Measurements from ENCODE around the gene FAM9C.

The FAM9C gene

GRCh38 chrX:13001097-13001496 lies 43.3 kb downstream of the FAM9C start:
- Mint-ChIP-seq H3K9me3 (no peaks in the 10 kb centered on the region), H3K27me3 (no peaks in the 10 kb centered on the region), H3K36me3 (ENCODE audit: insufficient read depth) (no peaks in the 10 kb centered on the region), H3K27ac (peak overlapping the region; percentile 92 to 95), H3K4me1 (ENCODE audit: low read depth in 2 of 2) (peaks cover 32 to 48% of the 10 kb centered on the region in 2 donors), H3K4me3 (peak overlapping the region in 1 of 2 donors; percentile 73)
- ATAC-seq (replicated peaks) (no peak), DNase-seq (no peak)

- peaks cover 27 to 43% of the 10 kb centered on the region in 2 donors for H3K4me1 Mint-ChIP-seq (ENCODE audit: low read depth in 2 of 2)
- peak; percentile 61 for ATAC-seq (replicated peaks)
- no peaks in the 10 kb centered on the region for H3K27me3 Mint-ChIP-seq
These were observed 44.1 kb downstream of the FAM9C start for GRCh38 chrX:13000301-13000811.

GRCh38 chrX:12999422-12999821 lies 45.0 kb downstream of the FAM9C start:
- Mint-ChIP-seq H3K9me3 (no peaks in the 10 kb centered on the region), H3K27ac (peak overlapping the region; percentile 92 to 95), H3K4me3 (peak overlapping the region; percentile 62 to 73), H3K27me3 (no peaks in the 10 kb centered on the region), H3K36me3 (ENCODE audit: insufficient read depth) (no peaks in the 10 kb centered on the region), H3K4me1 (ENCODE audit: low read depth in 2 of 2) (peaks cover 23 to 37% of the 10 kb centered on the region in 2 donors)
- no peak for DNase-seq
- ATAC-seq (replicated peaks) = peak; percentile 76

More at GRCh38 chrX:13000301-13000811, 44.1 kb downstream of the FAM9C start:
- Mint-ChIP-seq H3K36me3 (ENCODE audit: insufficient read depth) (no peaks in the 10 kb centered on the region), H3K9me3 (no peaks in the 10 kb centered on the region), H3K4me3 (peak overlapping the region; percentile 62 to 73), H3K27ac (peak overlapping the region; percentile 92 to 95)
- DNase-seq = no peak

GRCh38 chrX:12997906-12998687 lies 46.3 kb downstream of the FAM9C start:
- Mint-ChIP-seq H3K4me3 (peak overlapping the region; percentile 53 to 68), H3K4me1 (ENCODE audit: low read depth in 2 of 2) (peaks cover 23 to 37% of the 10 kb centered on the region in 2 donors), H3K36me3 (ENCODE audit: insufficient read depth) (no peaks in the 10 kb centered on the region), H3K9me3 (no peaks in the 10 kb centered on the region), H3K27ac (peak overlapping the region; percentile 92 to 95), H3K27me3 (no peaks in the 10 kb centered on the region)
- ATAC-seq (replicated peaks) (no peak), DNase-seq (no peak)

- no peak overlapping the region for H3K4me3 Mint-ChIP-seq
- H3K27ac Mint-ChIP-seq = peak overlapping the region; percentile 60 to 95
- no peak for ATAC-seq (replicated peaks)
- DNase-seq = no peak
- no peaks in the 10 kb centered on the region for H3K27me3 Mint-ChIP-seq
- peaks cover 21 to 33% of the 10 kb centered on the region in 2 donors for H3K4me1 Mint-ChIP-seq (ENCODE audit: low read depth in 2 of 2)
- H3K36me3 Mint-ChIP-seq (ENCODE audit: insufficient read depth) = no peaks in the 10 kb centered on the region
- no peaks in the 10 kb centered on the region for H3K9me3 Mint-ChIP-seq
These were observed 47.4 kb downstream of the FAM9C start for GRCh38 chrX:12996934-12997435.

- DNase-seq = no peak
These were observed 50.1 kb downstream of the FAM9C start for GRCh38 chrX:12994321-12994720.

GRCh38 chrX:12993826-12994225 lies 50.6 kb downstream of the FAM9C start:
- H3K9me3 Mint-ChIP-seq = no peaks in the 10 kb centered on the region
- peaks cover 12 to 20% of the 10 kb centered on the region in 2 donors for H3K4me1 Mint-ChIP-seq (ENCODE audit: low read depth in 2 of 2)
- DNase-seq = no peak
- no peaks in the 10 kb centered on the region for H3K27me3 Mint-ChIP-seq
- ATAC-seq (replicated peaks) = no peak
- H3K27ac Mint-ChIP-seq = no peak overlapping the region
- no peaks in the 10 kb centered on the region for H3K36me3 Mint-ChIP-seq (ENCODE audit: insufficient read depth)
- H3K4me3 Mint-ChIP-seq = no peak overlapping the region

More at GRCh38 chrX:12994321-12994720, 50.1 kb downstream of the FAM9C start:
- no peaks in the 10 kb centered on the region for H3K27me3 Mint-ChIP-seq
- no peak overlapping the region for H3K27ac Mint-ChIP-seq
- H3K9me3 Mint-ChIP-seq = no peaks in the 10 kb centered on the region
- H3K4me3 Mint-ChIP-seq = no peak overlapping the region
- ATAC-seq (replicated peaks) = no peak
- H3K4me1 Mint-ChIP-seq (ENCODE audit: low read depth in 2 of 2) = peaks cover 12 to 20% of the 10 kb centered on the region in 2 donors
- no peaks in the 10 kb centered on the region for H3K36me3 Mint-ChIP-seq (ENCODE audit: insufficient read depth)

- Mint-ChIP-seq H3K27me3 (no peaks in the 10 kb centered on the region), H3K36me3 (ENCODE audit: insufficient read depth) (no peaks in the 10 kb centered on the region), H3K27ac (no peak overlapping the region), H3K4me1 (ENCODE audit: low read depth in 2 of 2) (peaks cover 2 to 9% of the 10 kb centered on the region in 2 donors), H3K4me3 (no peak overlapping the region), H3K9me3 (no peaks in the 10 kb centered on the region)
- DNase-seq (no peak), ATAC-seq (replicated peaks) (no peak)
These were observed 51.8 kb downstream of the FAM9C start for GRCh38 chrX:12992544-12993118.

GRCh38 chrX:12991575-12991974 lies 52.8 kb downstream of the FAM9C start:
- Mint-ChIP-seq H3K27me3 (no peaks in the 10 kb centered on the region), H3K36me3 (ENCODE audit: insufficient read depth) (no peaks in the 10 kb centered on the region), H3K4me3 (no peak overlapping the region), H3K9me3 (no peaks in the 10 kb centered on the region), H3K4me1 (ENCODE audit: low read depth in 2 of 2) (peaks cover 6 to 15% of the 10 kb centered on the region in 2 donors), H3K27ac (no peak overlapping the region)
- ATAC-seq (replicated peaks) = no peak
- no peak for DNase-seq

- no peak for ATAC-seq (replicated peaks)
- Mint-ChIP-seq H3K9me3 (no peaks in the 10 kb centered on the region), H3K4me3 (no peak overlapping the region), H3K36me3 (ENCODE audit: insufficient read depth) (peaks cover 5% of the 10 kb centered on the region), H3K27me3 (no peaks in the 10 kb centered on the region), H3K27ac (no peak overlapping the region), H3K4me1 (ENCODE audit: low read depth in 2 of 2) (peaks cover 16 to 28% of the 10 kb centered on the region in 2 donors)
- DNase-seq = no peak
These were observed 55.0 kb downstream of the FAM9C start for GRCh38 chrX:12989461-12989860.

GRCh38 chrX:12988797-12989196 lies 55.6 kb downstream of the FAM9C start:
- H3K4me3 Mint-ChIP-seq = no peak overlapping the region
- DNase-seq (no peak), ATAC-seq (replicated peaks) (no peak)
- H3K27ac Mint-ChIP-seq = no peak overlapping the region
- no peaks in the 10 kb centered on the region for H3K27me3 Mint-ChIP-seq
- H3K4me1 Mint-ChIP-seq (ENCODE audit: low read depth in 2 of 2) = peaks cover 19 to 34% of the 10 kb centered on the region in 2 donors
- peaks cover 5% of the 10 kb centered on the region for H3K36me3 Mint-ChIP-seq (ENCODE audit: insufficient read depth)
- no peaks in the 10 kb centered on the region for H3K9me3 Mint-ChIP-seq

GRCh38 chrX:12987900-12988594 lies 56.4 kb downstream of the FAM9C start:
- Mint-ChIP-seq H3K27ac (no peak overlapping the region), H3K4me3 (no peak overlapping the region)

GRCh38 chrX:12987340-12987739 lies 57.1 kb downstream of the FAM9C start:
- Mint-ChIP-seq H3K9me3 (no peaks in the 10 kb centered on the region), H3K4me1 (ENCODE audit: low read depth in 2 of 2) (peaks cover 27 to 44% of the 10 kb centered on the region in 2 donors), H3K27me3 (no peaks in the 10 kb centered on the region), H3K27ac (peak overlapping the region; percentile 80 to 93), H3K36me3 (ENCODE audit: insufficient read depth) (peaks cover 5% of the 10 kb centered on the region), H3K4me3 (no peak overlapping the region)
- DNase-seq = no peak
- ATAC-seq (replicated peaks) = no peak

More at GRCh38 chrX:12987900-12988594, 56.4 kb downstream of the FAM9C start:
- Mint-ChIP-seq H3K27me3 (no peaks in the 10 kb centered on the region), H3K36me3 (ENCODE audit: insufficient read depth) (peaks cover 5% of the 10 kb centered on the region), H3K9me3 (no peaks in the 10 kb centered on the region), H3K4me1 (ENCODE audit: low read depth in 2 of 2) (peaks cover 24 to 41% of the 10 kb centered on the region in 2 donors)
- ATAC-seq (replicated peaks) (no peak), DNase-seq (no peak)

Measured in effector memory CD8-positive, alpha-beta T cell (primary cell).